GM18909 (cell line): ENCODE results near the gene DHRSX.
"Not testable (repeated sequence)": the region's sequence is repeated elsewhere in the genome, so short reads cannot be mapped to it uniquely, and the experiment has no call there.

Experiments
- ATAC-seq: cut with Tn5 transposase; IDR thresholded peaks from one replicate; pipeline ENCODE4 v1.9.1; 2021; ENCODE audit warnings: mild to moderate bottlenecking; ENCODE audit not compliant: unreplicated experiment, poor library complexity

The DHRSX gene

GRCh38 chrX:2521092-2521926 lies 20.5 kb upstream of the DHRSX start:
- peak; percentile 85 for ATAC-seq

- no peak for ATAC-seq
Observed at GRCh38 chrX:2520539-2520938, 19.8 kb upstream of the DHRSX start.

GRCh38 chrX:2519638-2520037 lies 18.9 kb upstream of the DHRSX start:
- not testable (repeated sequence) for ATAC-seq

- peak; percentile 7 for ATAC-seq
Observed at GRCh38 chrX:2517055-2517454, 16.3 kb upstream of the DHRSX start.

- peak; percentile 61 for ATAC-seq
Observed at GRCh38 chrX:2516623-2517022, 15.8 kb upstream of the DHRSX start.

GRCh38 chrX:2514131-2514530 lies 13.4 kb upstream of the DHRSX start:
- ATAC-seq: no peak

- ATAC-seq: no peak
Observed at GRCh38 chrX:2513121-2513664, 12.4 kb upstream of the DHRSX start.

GRCh38 chrX:2512501-2512900 lies 11.7 kb upstream of the DHRSX start:
- no peak for ATAC-seq

- ATAC-seq: no peak
Observed at GRCh38 chrX:2511326-2511725, 10.6 kb upstream of the DHRSX start.

GRCh38 chrX:2508648-2509335 lies 8.0 kb upstream of the DHRSX start:
- no peak for ATAC-seq

GRCh38 chrX:2507904-2508627 lies 7.3 kb upstream of the DHRSX start:
- ATAC-seq: no peak

- ATAC-seq: no peak
Observed at GRCh38 chrX:2507196-2507595, 6.4 kb upstream of the DHRSX start.

GRCh38 chrX:2505341-2505740 lies 4.6 kb upstream of the DHRSX start:
- not testable (repeated sequence) for ATAC-seq

GRCh38 chrX:2504706-2505332 lies 4.0 kb upstream of the DHRSX start:
- no peak for ATAC-seq

- no peak for ATAC-seq
Observed at GRCh38 chrX:2503591-2504500, 3.1 kb upstream of the DHRSX start.

GRCh38 chrX:2502668-2503519 lies 2.1 kb upstream of the DHRSX start:
- ATAC-seq: no peak

GRCh38 chrX:2502120-2502667 lies 1.4 kb upstream of the DHRSX start:
- ATAC-seq: no peak

- ATAC-seq: no peak
Observed at GRCh38 chrX:2501559-2502102, 855 bp upstream of the DHRSX start.
